HepG2 (cell line): Measurements from ENCODE around the gene DSG2.

Source experiments
- HOXD1 ChIP-seq: sonication (generic); formaldehyde crosslinking; IDR thresholded peaks from 2 replicates; pipeline ENCODE4 v1.5.0; 2020; ENCODE audit warnings: missing genetic modification reagents
- RXRA ChIP-seq: sonication (generic); formaldehyde crosslinking; IDR thresholded peaks from 2 replicates; pipeline ENCODE4 v1.5.1; 2020; ENCODE audit warnings: missing genetic modification reagents
- TBL1XR1 ChIP-seq: fragments of 150-350 bp; IDR thresholded peaks from 2 replicates; pipeline ENCODE4 v1.6.1; 2014; ENCODE audit warnings: borderline replicate concordance, low read length; ENCODE audit not compliant: partially characterized antibody
- TBP ChIP-seq: sonication (generic); formaldehyde crosslinking; IDR thresholded peaks from 2 replicates; pipeline ENCODE4 v1.5.0; 2020; ENCODE audit warnings: missing genetic modification reagents
- TF ChIP-seq, protein P1 (sequence below): sonication (generic); formaldehyde crosslinking; IDR thresholded peaks from one replicate; pipeline ENCODE4 v1.5.1; 2020; ENCODE audit warnings: mild to moderate bottlenecking, missing genetic modification reagents; ENCODE audit errors: not compliant biosample characterization
- TF ChIP-seq, protein P2 (sequence below): sonication (generic); formaldehyde crosslinking; IDR thresholded peaks from 2 replicates; pipeline ENCODE4 v1.5.0; 2020; ENCODE audit warnings: mild to moderate bottlenecking, missing genetic modification reagents, moderate library complexity

- TF ChIP-seq, protein P1, sequence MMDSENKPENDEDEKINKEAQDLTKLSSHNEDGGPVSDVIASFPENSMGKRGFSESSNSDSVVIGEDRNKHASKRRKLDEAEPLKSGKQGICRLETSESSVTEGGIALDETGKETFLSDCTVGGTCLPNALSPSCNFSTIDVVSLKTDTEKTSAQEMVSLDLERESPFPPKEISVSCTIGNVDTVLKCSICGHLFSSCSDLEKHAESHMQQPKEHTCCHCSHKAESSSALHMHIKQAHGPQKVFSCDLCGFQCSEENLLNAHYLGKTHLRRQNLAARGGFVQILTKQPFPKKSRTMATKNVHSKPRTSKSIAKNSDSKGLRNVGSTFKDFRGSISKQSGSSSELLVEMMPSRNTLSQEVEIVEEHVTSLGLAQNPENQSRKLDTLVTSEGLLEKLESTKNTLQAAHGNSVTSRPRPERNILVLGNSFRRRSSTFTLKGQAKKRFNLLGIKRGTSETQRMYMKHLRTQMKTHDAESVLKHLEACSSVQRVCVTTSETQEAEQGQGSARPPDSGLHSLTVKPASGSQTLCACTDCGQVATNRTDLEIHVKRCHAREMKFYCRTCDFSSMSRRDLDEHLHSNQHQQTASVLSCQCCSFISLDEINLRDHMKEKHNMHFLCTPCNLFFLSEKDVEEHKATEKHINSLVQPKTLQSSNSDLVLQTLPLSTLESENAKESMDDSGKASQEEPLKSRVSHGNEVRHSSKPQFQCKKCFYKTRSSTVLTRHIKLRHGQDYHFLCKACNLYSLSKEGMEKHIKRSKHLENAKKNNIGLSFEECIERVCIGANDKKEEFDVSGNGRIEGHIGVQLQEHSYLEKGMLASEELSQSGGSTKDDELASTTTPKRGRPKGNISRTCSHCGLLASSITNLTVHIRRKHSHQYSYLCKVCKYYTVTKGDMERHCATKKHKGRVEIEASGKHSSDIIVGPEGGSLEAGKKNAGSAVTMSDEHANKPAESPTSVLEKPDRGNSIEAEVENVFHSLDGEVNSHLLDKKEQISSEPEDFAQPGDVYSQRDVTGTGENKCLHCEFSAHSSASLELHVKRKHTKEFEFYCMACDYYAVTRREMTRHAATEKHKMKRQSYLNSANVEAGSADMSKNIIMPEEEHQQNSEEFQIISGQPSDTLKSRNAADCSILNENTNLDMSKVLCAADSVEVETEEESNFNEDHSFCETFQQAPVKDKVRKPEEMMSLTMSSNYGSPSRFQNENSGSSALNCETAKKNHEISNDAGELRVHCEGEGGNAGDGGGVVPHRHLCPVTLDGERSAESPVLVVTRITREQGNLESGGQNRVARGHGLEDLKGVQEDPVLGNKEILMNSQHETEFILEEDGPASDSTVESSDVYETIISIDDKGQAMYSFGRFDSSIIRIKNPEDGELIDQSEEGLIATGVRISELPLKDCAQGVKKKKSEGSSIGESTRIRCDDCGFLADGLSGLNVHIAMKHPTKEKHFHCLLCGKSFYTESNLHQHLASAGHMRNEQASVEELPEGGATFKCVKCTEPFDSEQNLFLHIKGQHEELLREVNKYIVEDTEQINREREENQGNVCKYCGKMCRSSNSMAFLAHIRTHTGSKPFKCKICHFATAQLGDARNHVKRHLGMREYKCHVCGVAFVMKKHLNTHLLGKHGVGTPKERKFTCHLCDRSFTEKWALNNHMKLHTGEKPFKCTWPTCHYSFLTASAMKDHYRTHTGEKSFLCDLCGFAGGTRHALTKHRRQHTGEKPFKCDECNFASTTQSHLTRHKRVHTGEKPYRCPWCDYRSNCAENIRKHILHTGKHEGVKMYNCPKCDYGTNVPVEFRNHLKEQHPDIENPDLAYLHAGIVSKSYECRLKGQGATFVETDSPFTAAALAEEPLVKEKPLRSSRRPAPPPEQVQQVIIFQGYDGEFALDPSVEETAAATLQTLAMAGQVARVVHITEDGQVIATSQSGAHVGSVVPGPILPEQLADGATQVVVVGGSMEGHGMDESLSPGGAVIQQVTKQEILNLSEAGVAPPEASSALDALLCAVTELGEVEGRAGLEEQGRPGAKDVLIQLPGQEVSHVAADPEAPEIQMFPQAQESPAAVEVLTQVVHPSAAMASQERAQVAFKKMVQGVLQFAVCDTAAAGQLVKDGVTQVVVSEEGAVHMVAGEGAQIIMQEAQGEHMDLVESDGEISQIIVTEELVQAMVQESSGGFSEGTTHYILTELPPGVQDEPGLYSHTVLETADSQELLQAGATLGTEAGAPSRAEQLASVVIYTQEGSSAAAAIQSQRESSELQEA (CRISPR knock-in tag), result no peak
- TF ChIP-seq, protein P2, sequence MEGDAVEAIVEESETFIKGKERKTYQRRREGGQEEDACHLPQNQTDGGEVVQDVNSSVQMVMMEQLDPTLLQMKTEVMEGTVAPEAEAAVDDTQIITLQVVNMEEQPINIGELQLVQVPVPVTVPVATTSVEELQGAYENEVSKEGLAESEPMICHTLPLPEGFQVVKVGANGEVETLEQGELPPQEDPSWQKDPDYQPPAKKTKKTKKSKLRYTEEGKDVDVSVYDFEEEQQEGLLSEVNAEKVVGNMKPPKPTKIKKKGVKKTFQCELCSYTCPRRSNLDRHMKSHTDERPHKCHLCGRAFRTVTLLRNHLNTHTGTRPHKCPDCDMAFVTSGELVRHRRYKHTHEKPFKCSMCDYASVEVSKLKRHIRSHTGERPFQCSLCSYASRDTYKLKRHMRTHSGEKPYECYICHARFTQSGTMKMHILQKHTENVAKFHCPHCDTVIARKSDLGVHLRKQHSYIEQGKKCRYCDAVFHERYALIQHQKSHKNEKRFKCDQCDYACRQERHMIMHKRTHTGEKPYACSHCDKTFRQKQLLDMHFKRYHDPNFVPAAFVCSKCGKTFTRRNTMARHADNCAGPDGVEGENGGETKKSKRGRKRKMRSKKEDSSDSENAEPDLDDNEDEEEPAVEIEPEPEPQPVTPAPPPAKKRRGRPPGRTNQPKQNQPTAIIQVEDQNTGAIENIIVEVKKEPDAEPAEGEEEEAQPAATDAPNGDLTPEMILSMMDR (CRISPR knock-in tag), result no peak
- TF ChIP-seq TBP (CRISPR knock-in tag) (no peak), HOXD1 (CRISPR knock-in tag) (no peak), RXRA (no peak), TBL1XR1 (no peak)
These were observed 68.0 kb downstream of the DSG2 start for GRCh38 chr18:31565782-31566512.
